K562 (cell line): ENCODE measurements around the gene GSG1. TPM values are rescaled to one million over a fixed set of nuclear protein-coding genes. Genes with fewer than 3 reads are reported as not detected.

Source experiments
- ATAC-seq: fragments of 200-7000 bp; cut with Tn5 transposase; 3 replicates; pipeline ENCODE4 v1.9.1; 2020; ENCODE audit warnings: moderate library complexity
- BruUV-seq: library from RNA; stranded (reverse); fragments of 400-500 nt; replicated peaks from 2 replicates; lab custom pipeline; 2021; lab: Mats Ljungman, UMichigan
- CTCF ChIA-PET: fragments of 300-600 bp; formaldehyde crosslinking; extraction: SDS; loops from one replicate; lab custom pipeline; 2021; ENCODE audit warnings: low intra/inter-chr PET ratio; lab: Yijun Ruan, JAX
- POLR2A ChIA-PET: fragments of 300-600, 350-650 bp; sonication (Branson Sonifier 250); formaldehyde crosslinking; extraction: SDS; loops from one replicate; lab custom pipeline; 2021; ENCODE audit warnings: antibody characterized with exemption, inconsistent platforms; lab: Yijun Ruan, JAX
- DNase-seq, 4 experiments: peaks; one replicate each; pipeline versions ENCODE4 v3.0.0 to v3.0.0-alpha.2; 2011 to 2018; ENCODE audit warnings: low spot score in 3 of 4, mixed read lengths in 3 of 4; ENCODE audit errors: extremely low read depth in 1 of 4
- FAIRE-seq: peaks from 2 replicates; lab custom pipeline; 2011; peaks lifted over from hg19 to GRCh38; lab: Jason Lieb, UNC
- H2AFZ ChIP-seq: 2 replicates; pipeline ENCODE4 v1.6.0; 2011; ENCODE audit warnings: low read depth, low read length, control low read depth, inconsistent platforms
- H3K27ac ChIP-seq: fragments of 200-600 bp; 3 replicates; pipeline ENCODE4 v1.8.0; 2011; ENCODE audit warnings: low read depth, mild to moderate bottlenecking, control low read depth, inconsistent platforms, low read length, moderate library complexity, mixed read lengths; ENCODE audit errors: extremely low read depth
- H3K27me3 ChIP-seq, 2 experiments: fragments of 300-600 bp in 1 of 2; 2 replicates in 1 of 2; 3 replicates in 1 of 2; pipeline versions ENCODE4 v1.6.0 to v1.8.0; 2011; ENCODE audit warnings: inconsistent platforms in 2 of 2, low read length in 2 of 2, mild to moderate bottlenecking in 1 of 2, mixed read lengths in 1 of 2, moderate library complexity in 1 of 2; ENCODE audit not compliant: control insufficient read depth in 2 of 2, insufficient read depth in 2 of 2
- H3K36me3 ChIP-seq: fragments of 300-600 bp; 3 replicates; pipeline ENCODE4 v1.8.0; 2011; ENCODE audit warnings: mild to moderate bottlenecking, low read length, inconsistent platforms; ENCODE audit not compliant: control insufficient read depth, insufficient read depth
- H3K4me1 ChIP-seq, 2 experiments: fragments of 200-600 bp in 1 of 2; replicated peaks in 1 of 2; 2 replicates in 1 of 2; 3 replicates in 1 of 2; pipeline versions ENCODE4 v1.5.1 to v1.8.0; 2011; ENCODE audit warnings: inconsistent platforms in 2 of 2, low read length in 2 of 2, mild to moderate bottlenecking in 1 of 2, mixed read lengths in 1 of 2, moderate library complexity in 1 of 2; ENCODE audit not compliant: control insufficient read depth in 2 of 2, insufficient read depth in 2 of 2
- H3K4me2 ChIP-seq: 2 replicates; pipeline ENCODE4 v1.6.1; 2011; ENCODE audit warnings: low read length, control low read depth, inconsistent platforms, mixed read lengths; ENCODE audit not compliant: insufficient read depth
- H3K4me3 ChIP-seq: fragments of 200-600 bp; sonication (generic), shearing (Covaris generic); 2 replicates; pipeline ENCODE4 v1.5.1; 2016; ENCODE audit warnings: control low read depth, inconsistent platforms
- H3K79me2 ChIP-seq: fragments of 200-600 bp; 3 replicates; pipeline ENCODE4 v1.8.0; 2011; ENCODE audit warnings: low read length, inconsistent platforms; ENCODE audit not compliant: control insufficient read depth, insufficient read depth
- H3K9ac ChIP-seq, 2 experiments: 2 replicates each; pipeline versions ENCODE4 v1.6.0 to v1.6.1; 2011; ENCODE audit warnings: low read depth in 2 of 2, low read length in 2 of 2, control low read depth in 1 of 2, inconsistent platforms in 1 of 2, mild to moderate bottlenecking in 1 of 2, mixed read lengths in 1 of 2; ENCODE audit not compliant: insufficient read depth in 1 of 2
- H3K9me1 ChIP-seq: one replicate; pipeline ENCODE4 v1.6.0; 2011; ENCODE audit warnings: inconsistent platforms, mild to moderate bottlenecking, low read length, moderate library complexity; ENCODE audit not compliant: control insufficient read depth, insufficient read depth
- H3K9me3 ChIP-seq: replicated peaks from 2 replicates; pipeline ENCODE4 v1.5.1; 2011; ENCODE audit warnings: low read depth, low read length, inconsistent platforms; ENCODE audit not compliant: control insufficient read depth, insufficient read depth
- H4K20me1 ChIP-seq: replicated peaks from 2 replicates; pipeline ENCODE4 v1.6.1; 2011; ENCODE audit warnings: low read length, inconsistent platforms, mixed read lengths; ENCODE audit not compliant: control insufficient read depth, insufficient read depth
- FIP1L1 ChIP-seq: fragments of 200-400 bp; formaldehyde crosslinking; IDR thresholded peaks from 2 replicates; pipeline ENCODE4 v1.6.1; 2018; ENCODE audit warnings: mild to moderate bottlenecking, low read depth, low read length; ENCODE audit not compliant: poor library complexity, severe bottlenecking
- GABPA ChIP-seq: fragments of 200-800 bp; sonication (Bioruptor generic); conservative IDR thresholded peaks from 2 replicates; pipeline ENCODE4 v1.6.1; 2016; ENCODE audit warnings: low read depth, missing genetic modification characterization, missing compliant biosample characterization
- MTF1 ChIP-seq: fragments of 250-450 bp; sonication (Bioruptor Pico); IDR thresholded peaks from 2 replicates; pipeline ENCODE4 v1.9.0; 2021; ENCODE audit warnings: moderate library complexity, mild to moderate bottlenecking, inconsistent platforms, borderline replicate concordance
- RAD21 ChIP-seq, 2 experiments: fragments of 250-450 bp in 1 of 2; fragments of 450-650 bp in 1 of 2; sonication (Bioruptor Pico) in 1 of 2; formaldehyde crosslinking in 1 of 2; IDR thresholded peaks in 1 of 2; conservative IDR thresholded peaks in 1 of 2; 2 replicates each; pipeline versions ENCODE4 v1.4.0 to v1.8.0; 2020 to 2022; ENCODE audit warnings: mild to moderate bottlenecking in 2 of 2, moderate library complexity in 1 of 2
- SREBF1 ChIP-seq: fragments of 150-350 bp; IDR thresholded peaks from 2 replicates; pipeline ENCODE4 v1.6.1; 2014; ENCODE audit warnings: antibody characterized with exemption, low read depth, low read length, borderline replicate concordance
- TCF15 ChIP-seq: fragments of 250-450 bp; sonication (Bioruptor Pico); IDR thresholded peaks from 2 replicates; pipeline ENCODE4 v1.8.0; 2022; ENCODE audit warnings: moderate library complexity, mild to moderate bottlenecking, inconsistent platforms
- U2AF1 ChIP-seq: fragments of 200-400 bp; formaldehyde crosslinking; optimal IDR thresholded peaks from 2 replicates; pipeline ENCODE3; 2017; ENCODE audit warnings: mild to moderate bottlenecking, low read depth, low read length, moderate library complexity
- ZNF398 ChIP-seq: fragments of 250-450 bp; sonication (Bioruptor Pico); IDR thresholded peaks from 2 replicates; pipeline ENCODE4 v1.8.0; 2021; ENCODE audit warnings: moderate library complexity, mild to moderate bottlenecking, inconsistent platforms
- ZNF408 ChIP-seq: fragments of 250-450 bp; sonication (Bioruptor Pico); IDR thresholded peaks from 2 replicates; pipeline ENCODE4 v1.4.0; 2020; ENCODE audit warnings: low read depth, mild to moderate bottlenecking, moderate library complexity
- ZNF436 ChIP-seq: fragments of 250-450, 450-650 bp; sonication (Bioruptor Pico); formaldehyde crosslinking; IDR thresholded peaks from 2 replicates; pipeline ENCODE4 v1.7.0; 2020; ENCODE audit warnings: mild to moderate bottlenecking
- ZNF780A ChIP-seq: fragments of 250-450 bp; sonication (Bioruptor Pico); IDR thresholded peaks from 2 replicates; pipeline ENCODE4 v1.5.0; 2021; ENCODE audit warnings: mild to moderate bottlenecking
- ZNF79 ChIP-seq: fragments of 250-450 bp; sonication (Bioruptor Pico); IDR thresholded peaks from 2 replicates; pipeline ENCODE4 v1.4.0; 2020; ENCODE audit warnings: low read depth, mild to moderate bottlenecking, moderate library complexity
- ZSCAN32 ChIP-seq: fragments of 450-650 bp; formaldehyde crosslinking; IDR thresholded peaks from 2 replicates; pipeline ENCODE4 v1.4.0; 2020; ENCODE audit warnings: mild to moderate bottlenecking, moderate library complexity
- WGBS: fragments of 100-300 bp; shearing (Covaris generic); methylation state at CpG from one replicate; pipeline ENCODE4 v1.1.6; 2016; ENCODE audit warnings: low coverage, mixed read lengths; ENCODE audit not compliant: insufficient coverage; ENCODE audit errors: missing lambda C conversion rate; 5-methylcytosine and 5-hydroxymethylcytosine counted together
- in situ Hi-C: fragments of 300-500 bp; cut with MboI; formaldehyde crosslinking; loops from 4 replicates; pipeline ENCODE4 v1.15.0; 2018; ENCODE audit warnings: inconsistent platforms, mixed read lengths
- intact Hi-C: fragments of 100-400 bp; cut with micrococcal nuclease; formaldehyde crosslinking; loops from 2 replicates; pipeline ENCODE4 v1.14.2; 2022
- polyA plus RNA-seq, 8 experiments: library from polyadenylated mRNA; depleted of rRNA in 4 of 8; stranded (reverse) in 5 of 8; unstranded in 3 of 8; fragments of >200 nt; fragmentation: Nextera tagmentation in 2 of 8; fragmentation: Illumina TruSeq in 1 of 8; extraction: Ambion mirVana in 2 of 8; extraction: Trizol in 1 of 8; gene quantifications; 2 replicates each; pipeline versions ENCODE4 v1.2.1 to v1.2.3, GENCODE V29; 2011 to 2014; ENCODE audit warnings: inconsistent platforms in 1 of 8, missing spikeins in 1 of 8
- total RNA-seq, 7 experiments: library from RNA; depleted of rRNA in 6 of 7; stranded (reverse); fragments of >200 nt in 6 of 7; fragmentation: Illumina TruSeq in 2 of 7; extraction: Trizol in 2 of 7; gene quantifications; 2 replicates each; pipeline versions ENCODE4 v1.2.1 to v1.2.3, GENCODE V29; 2011 to 2021; ENCODE audit warnings: low replicate concordance in 1 of 7
- TF ChIP-seq, protein P1 (sequence below): sonication (generic); formaldehyde crosslinking; IDR thresholded peaks from 2 replicates; pipeline ENCODE4 v1.8.0; 2023; ENCODE audit warnings: missing genetic modification reagents, mild to moderate bottlenecking, borderline replicate concordance

The GSG1 gene
- total and polyA plus RNA-seq, 9 of the 15 experiments (the other 6 are each of a cell fraction or from before 2014, with no cell fraction given), result not detected

- CTCF ChIA-PET, result no interaction called here
- TF ChIP-seq SREBF1 (no peak), ZSCAN32 (CRISPR knock-in tag) (no peak), TCF15 (CRISPR knock-in tag) (no peak), ZNF436 (CRISPR knock-in tag) (no peak), RAD21 (CRISPR knock-in tag; conservative IDR thresholded peaks at IDR 0.05 in 1 of 2, IDR thresholded peaks at IDR 0.05 in 1 of 2) (no peak), MTF1 (CRISPR knock-in tag) (no peak), ZNF398 (CRISPR knock-in tag) (no peak), ZNF780A (no peak), U2AF1 (no peak), ZNF79 (CRISPR knock-in tag) (no peak), ZNF408 (CRISPR knock-in tag) (no peak), GABPA (no peak), FIP1L1 (no peak)
- TF ChIP-seq, protein P1, sequence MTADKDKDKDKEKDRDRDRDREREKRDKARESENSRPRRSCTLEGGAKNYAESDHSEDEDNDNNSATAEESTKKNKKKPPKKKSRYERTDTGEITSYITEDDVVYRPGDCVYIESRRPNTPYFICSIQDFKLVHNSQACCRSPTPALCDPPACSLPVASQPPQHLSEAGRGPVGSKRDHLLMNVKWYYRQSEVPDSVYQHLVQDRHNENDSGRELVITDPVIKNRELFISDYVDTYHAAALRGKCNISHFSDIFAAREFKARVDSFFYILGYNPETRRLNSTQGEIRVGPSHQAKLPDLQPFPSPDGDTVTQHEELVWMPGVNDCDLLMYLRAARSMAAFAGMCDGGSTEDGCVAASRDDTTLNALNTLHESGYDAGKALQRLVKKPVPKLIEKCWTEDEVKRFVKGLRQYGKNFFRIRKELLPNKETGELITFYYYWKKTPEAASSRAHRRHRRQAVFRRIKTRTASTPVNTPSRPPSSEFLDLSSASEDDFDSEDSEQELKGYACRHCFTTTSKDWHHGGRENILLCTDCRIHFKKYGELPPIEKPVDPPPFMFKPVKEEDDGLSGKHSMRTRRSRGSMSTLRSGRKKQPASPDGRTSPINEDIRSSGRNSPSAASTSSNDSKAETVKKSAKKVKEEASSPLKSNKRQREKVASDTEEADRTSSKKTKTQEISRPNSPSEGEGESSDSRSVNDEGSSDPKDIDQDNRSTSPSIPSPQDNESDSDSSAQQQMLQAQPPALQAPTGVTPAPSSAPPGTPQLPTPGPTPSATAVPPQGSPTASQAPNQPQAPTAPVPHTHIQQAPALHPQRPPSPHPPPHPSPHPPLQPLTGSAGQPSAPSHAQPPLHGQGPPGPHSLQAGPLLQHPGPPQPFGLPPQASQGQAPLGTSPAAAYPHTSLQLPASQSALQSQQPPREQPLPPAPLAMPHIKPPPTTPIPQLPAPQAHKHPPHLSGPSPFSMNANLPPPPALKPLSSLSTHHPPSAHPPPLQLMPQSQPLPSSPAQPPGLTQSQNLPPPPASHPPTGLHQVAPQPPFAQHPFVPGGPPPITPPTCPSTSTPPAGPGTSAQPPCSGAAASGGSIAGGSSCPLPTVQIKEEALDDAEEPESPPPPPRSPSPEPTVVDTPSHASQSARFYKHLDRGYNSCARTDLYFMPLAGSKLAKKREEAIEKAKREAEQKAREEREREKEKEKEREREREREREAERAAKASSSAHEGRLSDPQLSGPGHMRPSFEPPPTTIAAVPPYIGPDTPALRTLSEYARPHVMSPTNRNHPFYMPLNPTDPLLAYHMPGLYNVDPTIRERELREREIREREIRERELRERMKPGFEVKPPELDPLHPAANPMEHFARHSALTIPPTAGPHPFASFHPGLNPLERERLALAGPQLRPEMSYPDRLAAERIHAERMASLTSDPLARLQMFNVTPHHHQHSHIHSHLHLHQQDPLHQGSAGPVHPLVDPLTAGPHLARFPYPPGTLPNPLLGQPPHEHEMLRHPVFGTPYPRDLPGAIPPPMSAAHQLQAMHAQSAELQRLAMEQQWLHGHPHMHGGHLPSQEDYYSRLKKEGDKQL (CRISPR knock-in tag), result no peak
- intact Hi-C loops, result no loop called here
- H2AFZ ChIP-seq, result no peak overlapping the region
- in situ Hi-C loops, result no loop called here
- WGBS, result 44% methylated on average over 2 of the region's 2 CpGs
- peaks cover 0 to 15% of the 10 kb centered on the region in 2 experiments; a peak in 2 of 5 replicates for H3K27me3 ChIP-seq
- no peak overlapping the region for H3K4me2 ChIP-seq
- H3K9ac ChIP-seq, result no peak overlapping the region
- H3K4me3 ChIP-seq, result no peak overlapping the region
- no peak for ATAC-seq
- H3K9me3 ChIP-seq, result no peaks in the 10 kb centered on the region
- H3K27ac ChIP-seq, result no peak overlapping the region
- no peaks in the 10 kb centered on the region for H3K36me3 ChIP-seq
- no peaks in the 10 kb centered on the region for H3K9me1 ChIP-seq
- POLR2A ChIA-PET, result no interaction called here
- no peaks in the 10 kb centered on the region for H3K79me2 ChIP-seq
- H3K4me1 ChIP-seq, result no peaks in the 10 kb centered on the region
- no peak for FAIRE-seq
- no peak for DNase-seq
- no TSS peak for BruUV-seq
- no peaks in the 10 kb centered on the region; the same call in 1 of the 2 replicates for H4K20me1 ChIP-seq
These were observed 20.6 kb downstream of the GSG1 start for GRCh38 chr12:13082861-13083260.
